Measurements from ENCODE around the gene TTN.

Gene TTN

GRCh38 chr2:178521304-178522150, 285.7 kb downstream of the TTN start:
- Histone ChIP-seq H3K27ac (ENCODE audit: low read depth, low read length) (no peak overlapping the region), H3K4me1 (ENCODE audit: control insufficient read depth, insufficient read depth, low read length) (no peaks in the 10 kb centered on the region), H3K9me3 (ENCODE audit: control insufficient read depth, insufficient read depth, low read depth, low read length) (no peaks in the 10 kb centered on the region), H3K4me3 (ENCODE audit: low read depth, low read length) (no peak overlapping the region), H3K36me3 (ENCODE audit: control insufficient read depth, insufficient read depth, low read length) (0 out of 2 replicates have a peak, but pooled peaks cover 4% of the 10 kb centered on the region), H3K27me3 (ENCODE audit: control insufficient read depth, insufficient read depth, low read length) (no peaks in the 10 kb centered on the region), H3K9ac (ENCODE audit: low read length) (no peak overlapping the region)

- Histone ChIP-seq H3K9ac (ENCODE audit: low read length) (no peak overlapping the region), H3K27me3 (ENCODE audit: control insufficient read depth, insufficient read depth, low read length) (no peaks in the 10 kb centered on the region), H3K36me3 (ENCODE audit: control insufficient read depth, insufficient read depth, low read length) (no peaks in the 10 kb centered on the region), H3K4me3 (ENCODE audit: low read depth, low read length) (no peak overlapping the region), H3K4me1 (ENCODE audit: control insufficient read depth, insufficient read depth, low read length) (no peaks in the 10 kb centered on the region), H3K9me3 (ENCODE audit: control insufficient read depth, insufficient read depth, low read depth, low read length) (no peaks in the 10 kb centered on the region), H3K27ac (ENCODE audit: low read depth, low read length) (no peak overlapping the region)
Measured at GRCh38 chr2:178517496-178517895, 289.7 kb downstream of the TTN start.

- Histone ChIP-seq H3K4me1 (ENCODE audit: control insufficient read depth, insufficient read depth, low read length) (no peaks in the 10 kb centered on the region), H3K27ac (ENCODE audit: low read depth, low read length) (no peak overlapping the region)
Measured at GRCh38 chr2:178514664-178515063, 292.6 kb downstream of the TTN start.

GRCh38 chr2:178513876-178514275, 293.3 kb downstream of the TTN start:
- Histone ChIP-seq H3K9ac (ENCODE audit: low read length) (no peak overlapping the region), H3K4me3 (ENCODE audit: low read depth, low read length) (no peak overlapping the region), H3K9me3 (ENCODE audit: control insufficient read depth, insufficient read depth, low read depth, low read length) (no peaks in the 10 kb centered on the region), H3K27ac (ENCODE audit: low read depth, low read length) (no peak overlapping the region), H3K4me1 (ENCODE audit: control insufficient read depth, insufficient read depth, low read length) (no peaks in the 10 kb centered on the region), H3K27me3 (ENCODE audit: control insufficient read depth, insufficient read depth, low read length) (no peaks in the 10 kb centered on the region), H3K36me3 (ENCODE audit: control insufficient read depth, insufficient read depth, low read length) (no peaks in the 10 kb centered on the region)

More at GRCh38 chr2:178514664-178515063, 292.6 kb downstream of the TTN start:
- no peak overlapping the region for H3K4me3 ChIP-seq (ENCODE audit: low read depth, low read length)
- no peaks in the 10 kb centered on the region for H3K27me3 ChIP-seq (ENCODE audit: control insufficient read depth, insufficient read depth, low read length)
- H3K9me3 ChIP-seq (ENCODE audit: control insufficient read depth, insufficient read depth, low read depth, low read length): no peaks in the 10 kb centered on the region
- H3K36me3 ChIP-seq (ENCODE audit: control insufficient read depth, insufficient read depth, low read length): no peaks in the 10 kb centered on the region
- no peak overlapping the region for H3K9ac ChIP-seq (ENCODE audit: low read length)

- no peaks in the 10 kb centered on the region for H3K9me3 ChIP-seq (ENCODE audit: control insufficient read depth, insufficient read depth, low read depth, low read length)
- H3K4me1 ChIP-seq (ENCODE audit: control insufficient read depth, insufficient read depth, low read length): peaks cover 3% of the 10 kb centered on the region; the same call in 1 of the 2 replicates
- H3K27ac ChIP-seq (ENCODE audit: low read depth, low read length): no peak overlapping the region
- no peak overlapping the region for H3K4me3 ChIP-seq (ENCODE audit: low read depth, low read length)
- no peaks in the 10 kb centered on the region for H3K27me3 ChIP-seq (ENCODE audit: control insufficient read depth, insufficient read depth, low read length)
- H3K36me3 ChIP-seq (ENCODE audit: control insufficient read depth, insufficient read depth, low read length): no peaks in the 10 kb centered on the region
- H3K9ac ChIP-seq (ENCODE audit: low read length): no peak overlapping the region
Measured at GRCh38 chr2:178512484-178512883, 294.7 kb downstream of the TTN start.

- Histone ChIP-seq H3K27me3 (ENCODE audit: control insufficient read depth, insufficient read depth, low read length) (no peaks in the 10 kb centered on the region), H3K36me3 (ENCODE audit: control insufficient read depth, insufficient read depth, low read length) (no peaks in the 10 kb centered on the region), H3K9me3 (ENCODE audit: control insufficient read depth, insufficient read depth, low read depth, low read length) (no peaks in the 10 kb centered on the region), H3K27ac (ENCODE audit: low read depth, low read length) (no peak overlapping the region), H3K4me3 (ENCODE audit: low read depth, low read length) (no peak overlapping the region), H3K4me1 (ENCODE audit: control insufficient read depth, insufficient read depth, low read length) (peaks cover 15% of the 10 kb centered on the region; the same call in 1 of the 2 replicates), H3K9ac (ENCODE audit: low read length) (no peak overlapping the region)
Measured at GRCh38 chr2:178510384-178510783, 296.8 kb downstream of the TTN start.

GRCh38 chr2:178508646-178509045, 298.6 kb downstream of the TTN start:
- Histone ChIP-seq H3K9ac (ENCODE audit: low read length) (no peak overlapping the region), H3K4me3 (ENCODE audit: low read depth, low read length) (no peak overlapping the region), H3K9me3 (ENCODE audit: control insufficient read depth, insufficient read depth, low read depth, low read length) (no peaks in the 10 kb centered on the region), H3K36me3 (ENCODE audit: control insufficient read depth, insufficient read depth, low read length) (0 out of 2 replicates have a peak, but pooled peaks cover under 1% of the 10 kb centered on the region), H3K27ac (ENCODE audit: low read depth, low read length) (no peak overlapping the region), H3K27me3 (ENCODE audit: control insufficient read depth, insufficient read depth, low read length) (no peaks in the 10 kb centered on the region), H3K4me1 (ENCODE audit: control insufficient read depth, insufficient read depth, low read length) (peaks cover 15% of the 10 kb centered on the region; the same call in 1 of the 2 replicates)

GRCh38 chr2:178506949-178507348, 300.3 kb downstream of the TTN start:
- Histone ChIP-seq H3K9me3 (ENCODE audit: control insufficient read depth, insufficient read depth, low read depth, low read length) (no peaks in the 10 kb centered on the region), H3K27ac (ENCODE audit: low read depth, low read length) (no peak overlapping the region), H3K4me1 (ENCODE audit: control insufficient read depth, insufficient read depth, low read length) (peaks cover 15% of the 10 kb centered on the region; the same call in 1 of the 2 replicates), H3K27me3 (ENCODE audit: control insufficient read depth, insufficient read depth, low read length) (no peaks in the 10 kb centered on the region), H3K4me3 (ENCODE audit: low read depth, low read length) (no peak overlapping the region), H3K36me3 (ENCODE audit: control insufficient read depth, insufficient read depth, low read length) (peaks cover 10% of the 10 kb centered on the region), H3K9ac (ENCODE audit: low read length) (no peak overlapping the region)

GRCh38 chr2:178506524-178506923, 300.7 kb downstream of the TTN start:
- peaks cover 15% of the 10 kb centered on the region; the same call in 1 of the 2 replicates for H3K4me1 ChIP-seq (ENCODE audit: control insufficient read depth, insufficient read depth, low read length)
- H3K4me3 ChIP-seq (ENCODE audit: low read depth, low read length): no peak overlapping the region
- no peaks in the 10 kb centered on the region for H3K27me3 ChIP-seq (ENCODE audit: control insufficient read depth, insufficient read depth, low read length)
- no peak overlapping the region for H3K9ac ChIP-seq (ENCODE audit: low read length)
- no peak overlapping the region for H3K27ac ChIP-seq (ENCODE audit: low read depth, low read length)
- peaks cover 14% of the 10 kb centered on the region for H3K36me3 ChIP-seq (ENCODE audit: control insufficient read depth, insufficient read depth, low read length)
- H3K9me3 ChIP-seq (ENCODE audit: control insufficient read depth, insufficient read depth, low read depth, low read length): no peaks in the 10 kb centered on the region

- no peaks in the 10 kb centered on the region for H3K9me3 ChIP-seq (ENCODE audit: control insufficient read depth, insufficient read depth, low read depth, low read length)
- peaks cover 15% of the 10 kb centered on the region; the same call in 1 of the 2 replicates for H3K4me1 ChIP-seq (ENCODE audit: control insufficient read depth, insufficient read depth, low read length)
- no peak overlapping the region for H3K9ac ChIP-seq (ENCODE audit: low read length)
- H3K27ac ChIP-seq (ENCODE audit: low read depth, low read length): no peak overlapping the region
- no peaks in the 10 kb centered on the region for H3K27me3 ChIP-seq (ENCODE audit: control insufficient read depth, insufficient read depth, low read length)
- H3K36me3 ChIP-seq (ENCODE audit: control insufficient read depth, insufficient read depth, low read length): peaks cover 18% of the 10 kb centered on the region
- H3K4me3 ChIP-seq (ENCODE audit: low read depth, low read length): no peak overlapping the region
Measured at GRCh38 chr2:178506101-178506500, 301.1 kb downstream of the TTN start.

- Histone ChIP-seq H3K4me1 (ENCODE audit: control insufficient read depth, insufficient read depth, low read length) (peaks cover 11% of the 10 kb centered on the region; the same call in 1 of the 2 replicates), H3K27me3 (ENCODE audit: control insufficient read depth, insufficient read depth, low read length) (no peaks in the 10 kb centered on the region), H3K4me3 (ENCODE audit: low read depth, low read length) (no peak overlapping the region), H3K36me3 (ENCODE audit: control insufficient read depth, insufficient read depth, low read length) (peaks cover 37% of the 10 kb centered on the region), H3K9ac (ENCODE audit: low read length) (no peak overlapping the region), H3K9me3 (ENCODE audit: control insufficient read depth, insufficient read depth, low read depth, low read length) (no peaks in the 10 kb centered on the region), H3K27ac (ENCODE audit: low read depth, low read length) (no peak overlapping the region)
Measured at GRCh38 chr2:178502751-178503150, 304.5 kb downstream of the TTN start.
